ENCODE measurements around the gene MVB12B.

MVB12B gene

DNA sequence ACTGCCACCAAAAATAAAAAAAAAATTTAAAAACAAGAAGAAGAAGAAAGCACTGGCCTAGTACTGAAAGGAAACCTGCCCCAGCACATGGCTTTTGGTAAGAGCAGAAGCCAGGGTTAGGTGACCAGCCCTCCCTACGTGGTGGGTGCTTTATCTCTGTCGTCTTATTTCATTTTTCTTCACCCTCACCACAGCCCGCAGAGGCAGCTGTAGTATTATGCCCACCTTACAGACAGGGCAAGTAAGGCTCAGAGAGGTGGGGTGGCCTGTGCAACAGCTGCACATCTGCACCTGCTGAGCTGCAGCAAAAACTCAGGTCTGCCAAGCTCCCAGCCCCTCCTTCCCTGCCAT, 146.3 kb downstream of the MVB12B start:
- Histone ChIP-seq H4K20me1 (ENCODE audit: low read depth, low read length) (no peaks in the 10 kb centered on the region), H3K4me3 (ENCODE audit: insufficient read depth, low read length, poor library complexity, severe bottlenecking) (no peak overlapping the region), H3K36me3 (ENCODE audit: low read length) (no peaks in the 10 kb centered on the region), H2AFZ (ENCODE audit: low read depth, low read length, severe bottlenecking) (no peak overlapping the region), H3K27ac (ENCODE audit: low read depth, low read length) (no peak overlapping the region), H3K79me2 (ENCODE audit: insufficient read depth, low read length) (no peaks in the 10 kb centered on the region), H3K9me2 (replicated peaks; ENCODE audit: insufficient read depth, low read length) (no peaks in the 10 kb centered on the region), H3K27me3 (ENCODE audit: low read length) (no peaks in the 10 kb centered on the region), H3K9ac (ENCODE audit: low read length) (no peak overlapping the region), H3F3A (ENCODE audit: insufficient read depth) (no peaks in the 10 kb centered on the region), H3K9me3 (ENCODE audit: insufficient read depth, low read length) (no peaks in the 10 kb centered on the region), H3K4me2 (ENCODE audit: low read depth, low read length, poor library complexity, severe bottlenecking) (no peak overlapping the region)
- TF ChIP-seq, protein P1, sequence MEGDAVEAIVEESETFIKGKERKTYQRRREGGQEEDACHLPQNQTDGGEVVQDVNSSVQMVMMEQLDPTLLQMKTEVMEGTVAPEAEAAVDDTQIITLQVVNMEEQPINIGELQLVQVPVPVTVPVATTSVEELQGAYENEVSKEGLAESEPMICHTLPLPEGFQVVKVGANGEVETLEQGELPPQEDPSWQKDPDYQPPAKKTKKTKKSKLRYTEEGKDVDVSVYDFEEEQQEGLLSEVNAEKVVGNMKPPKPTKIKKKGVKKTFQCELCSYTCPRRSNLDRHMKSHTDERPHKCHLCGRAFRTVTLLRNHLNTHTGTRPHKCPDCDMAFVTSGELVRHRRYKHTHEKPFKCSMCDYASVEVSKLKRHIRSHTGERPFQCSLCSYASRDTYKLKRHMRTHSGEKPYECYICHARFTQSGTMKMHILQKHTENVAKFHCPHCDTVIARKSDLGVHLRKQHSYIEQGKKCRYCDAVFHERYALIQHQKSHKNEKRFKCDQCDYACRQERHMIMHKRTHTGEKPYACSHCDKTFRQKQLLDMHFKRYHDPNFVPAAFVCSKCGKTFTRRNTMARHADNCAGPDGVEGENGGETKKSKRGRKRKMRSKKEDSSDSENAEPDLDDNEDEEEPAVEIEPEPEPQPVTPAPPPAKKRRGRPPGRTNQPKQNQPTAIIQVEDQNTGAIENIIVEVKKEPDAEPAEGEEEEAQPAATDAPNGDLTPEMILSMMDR (IDR thresholded peaks at IDR 0.05; ENCODE audit: insufficient read depth, low read length, poor library complexity, severe bottlenecking), result no peak
- no peak for TF ChIP-seq EZH2phosphoT487 (conservative IDR thresholded peaks at IDR 0.05; ENCODE audit: low read length)

DNA sequence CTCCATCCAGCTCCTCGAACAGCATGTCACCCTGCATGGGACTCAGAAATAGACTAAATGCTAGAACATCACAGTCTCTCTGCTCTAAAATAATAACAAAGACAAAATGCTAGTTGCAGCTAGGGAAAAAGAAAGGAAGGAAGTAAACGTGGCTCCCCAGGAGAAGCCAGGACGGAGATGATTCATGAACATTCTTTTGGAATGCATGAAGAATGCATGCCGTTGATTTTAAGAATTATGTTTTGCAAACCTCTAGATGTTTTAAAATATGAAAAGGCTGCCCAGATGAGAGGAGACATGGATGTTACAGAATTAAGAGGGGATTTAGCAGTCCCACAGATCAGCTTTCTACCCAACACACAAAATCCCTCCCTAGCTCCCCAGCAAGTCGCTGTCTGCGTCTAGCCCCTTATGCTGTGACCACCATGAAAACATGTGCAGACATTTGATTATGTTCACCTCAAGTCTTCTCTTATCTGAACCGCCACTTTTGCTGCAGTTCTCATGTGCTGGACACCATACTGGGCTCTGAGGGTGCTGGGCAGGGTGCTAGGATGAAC, 147.7 kb downstream of the MVB12B start:
- H3K4me3 ChIP-seq (ENCODE audit: insufficient read depth, low read length, poor library complexity, severe bottlenecking), result no peak overlapping the region
- TF ChIP-seq EZH2phosphoT487 (conservative IDR thresholded peaks at IDR 0.05; ENCODE audit: low read length), result no peak
- TF ChIP-seq, protein P1 (IDR thresholded peaks at IDR 0.05; ENCODE audit: insufficient read depth, low read length, poor library complexity, severe bottlenecking), result no peak
- no peak overlapping the region for H3K4me2 ChIP-seq (ENCODE audit: low read depth, low read length, poor library complexity, severe bottlenecking)
- no peaks in the 10 kb centered on the region for H3F3A ChIP-seq (ENCODE audit: insufficient read depth)
- no peaks in the 10 kb centered on the region for H3K27me3 ChIP-seq (ENCODE audit: low read length)
- H3K9me3 ChIP-seq (ENCODE audit: insufficient read depth, low read length), result no peaks in the 10 kb centered on the region
- H3K27ac ChIP-seq (ENCODE audit: low read depth, low read length), result no peak overlapping the region
- no peaks in the 10 kb centered on the region for H3K9me2 ChIP-seq (replicated peaks; ENCODE audit: insufficient read depth, low read length)
- H3K36me3 ChIP-seq (ENCODE audit: low read length), result no peaks in the 10 kb centered on the region
- H2AFZ ChIP-seq (ENCODE audit: low read depth, low read length, severe bottlenecking), result no peak overlapping the region
- H3K79me2 ChIP-seq (ENCODE audit: insufficient read depth, low read length), result no peaks in the 10 kb centered on the region
- no peaks in the 10 kb centered on the region for H4K20me1 ChIP-seq (ENCODE audit: low read depth, low read length)
- no peak overlapping the region for H3K9ac ChIP-seq (ENCODE audit: low read length)

DNA sequence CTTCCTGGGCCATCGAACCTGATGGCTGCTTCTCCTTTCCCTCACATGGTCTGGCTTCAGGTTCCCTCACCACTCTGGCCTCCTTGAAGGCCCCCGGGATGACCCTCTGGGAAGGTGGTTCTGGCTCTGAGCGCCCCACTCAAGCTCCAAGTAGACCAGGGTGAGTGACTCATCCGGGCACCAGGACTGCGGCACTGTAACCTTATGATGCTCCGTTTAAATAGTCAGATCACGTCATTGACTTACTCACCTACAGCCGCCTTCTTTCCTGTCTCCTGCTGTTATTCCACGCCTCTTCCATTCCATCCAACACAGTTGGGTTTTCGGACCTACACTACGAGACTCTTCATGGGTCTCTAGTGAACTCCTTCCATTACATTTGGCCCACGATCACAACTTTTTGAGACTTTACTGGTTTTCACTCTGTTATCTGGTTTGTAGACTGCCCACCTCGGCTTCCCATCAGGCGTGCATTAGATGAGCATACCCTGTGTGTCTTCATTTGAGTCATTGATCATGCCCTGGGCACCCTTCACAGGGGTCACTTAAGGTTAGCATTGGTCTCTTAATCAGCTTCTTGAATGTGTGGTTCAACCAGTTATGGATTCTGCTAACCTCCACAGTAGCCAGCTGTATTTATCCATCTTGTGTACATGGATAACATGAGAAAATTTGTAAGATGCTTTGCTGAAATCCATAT, 148.3 kb downstream of the MVB12B start:
- H3F3A ChIP-seq (ENCODE audit: insufficient read depth), result no peaks in the 10 kb centered on the region
- H3K27ac ChIP-seq (ENCODE audit: low read depth, low read length), result no peak overlapping the region
- H2AFZ ChIP-seq (ENCODE audit: low read depth, low read length, severe bottlenecking), result no peak overlapping the region

More for the DNA sequence above, 148.3 kb downstream of the MVB12B start:
- no peak overlapping the region for H3K4me3 ChIP-seq (ENCODE audit: insufficient read depth, low read length, poor library complexity, severe bottlenecking)
- TF ChIP-seq EZH2phosphoT487 (conservative IDR thresholded peaks at IDR 0.05; ENCODE audit: low read length), result no peak
- TF ChIP-seq, protein P1 (IDR thresholded peaks at IDR 0.05; ENCODE audit: insufficient read depth, low read length, poor library complexity, severe bottlenecking), result no peak
- no peaks in the 10 kb centered on the region for H3K9me3 ChIP-seq (ENCODE audit: insufficient read depth, low read length)
- H3K9ac ChIP-seq (ENCODE audit: low read length), result no peak overlapping the region
- H4K20me1 ChIP-seq (ENCODE audit: low read depth, low read length), result no peaks in the 10 kb centered on the region
- H3K9me2 ChIP-seq (replicated peaks; ENCODE audit: insufficient read depth, low read length), result no peaks in the 10 kb centered on the region
- H3K36me3 ChIP-seq (ENCODE audit: low read length), result no peaks in the 10 kb centered on the region
- H3K4me2 ChIP-seq (ENCODE audit: low read depth, low read length, poor library complexity, severe bottlenecking), result no peak overlapping the region
- H3K79me2 ChIP-seq (ENCODE audit: insufficient read depth, low read length), result no peaks in the 10 kb centered on the region
- no peaks in the 10 kb centered on the region for H3K27me3 ChIP-seq (ENCODE audit: low read length)

Measured in SU-DHL-6 (cell line).